ENCODE data around the gene HMCN2. TPM values are rescaled to one million over a fixed set of nuclear protein-coding genes. Genes with fewer than 3 reads are reported as not detected.

Gene HMCN2
- total and polyA plus RNA-seq, 2 donors (not counting 1 experiment from before 2014, with no cell fraction given) = 0.01 TPM; not detected in 1

DNA sequence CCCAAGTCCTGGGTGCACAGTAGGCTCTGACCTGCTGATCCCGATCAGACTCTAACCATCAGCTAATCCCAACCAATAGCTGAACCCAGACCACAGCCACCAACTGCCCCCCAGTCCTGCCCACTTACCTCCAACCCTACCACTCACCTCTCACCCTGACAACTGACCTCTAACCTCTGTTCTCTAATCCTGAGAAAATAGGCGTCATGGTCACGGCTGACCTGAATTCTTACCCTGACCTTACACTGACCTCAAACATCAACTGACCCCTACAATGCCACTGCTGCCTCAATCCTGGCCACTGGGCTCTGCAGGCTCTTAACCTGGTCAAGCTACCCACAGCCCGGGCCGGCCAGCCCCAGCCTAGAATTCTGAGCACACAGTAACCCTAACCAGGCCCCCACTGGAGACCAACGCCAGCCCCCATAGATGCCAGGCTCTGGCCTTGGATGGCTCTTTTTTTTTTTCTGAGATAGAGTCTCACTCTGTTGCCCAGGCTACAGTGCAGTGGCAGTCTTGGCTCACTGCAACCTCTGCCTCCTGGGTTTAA is 115.4 kb downstream of the HMCN2 start:
- Histone ChIP-seq H2AFZ (ENCODE audit: insufficient read depth, low read depth, low read length, poor library complexity, severe bottlenecking) (no peak overlapping the region), H3K27ac (ENCODE audit: low read length in 2 of 2) (no peak overlapping the region), H4K20me1 (ENCODE audit: control insufficient read depth, insufficient read depth, low read length, poor library complexity, severe bottlenecking) (no peaks in the 10 kb centered on the region), H3K27me3 (replicated peaks in 1 of 4; ENCODE audit: control extremely low read depth in 1 of 4, control insufficient read depth in 3 of 4, insufficient read depth in 4 of 4, low read length in 3 of 4) (no peaks in the 10 kb centered on the region), H3K79me2 (ENCODE audit: control insufficient read depth, insufficient read depth, low read length) (no peaks in the 10 kb centered on the region), H3K9me3 (ENCODE audit: control extremely low read depth in 1 of 3, control insufficient read depth in 2 of 3, insufficient read depth in 1 of 3, low read length in 2 of 3) (peaks cover 0 to 4% (median 0%) of the 10 kb centered on the region in 3 donors), H3K4me1 (ENCODE audit: control insufficient read depth in 2 of 2, insufficient read depth in 2 of 2, low read length in 2 of 2) (no peaks in the 10 kb centered on the region), H3K9ac (ENCODE audit: low read length) (no peak overlapping the region), H3K4me3 (ENCODE audit: control extremely low read depth in 1 of 5, extremely low read depth in 1 of 5, insufficient read depth in 1 of 5, low read depth in 2 of 5, low read length in 4 of 5) (no peak overlapping the region), H3K4me2 (replicated peaks; ENCODE audit: low read depth, low read length, poor library complexity, severe bottlenecking) (no peak overlapping the region), H3K36me3 (replicated peaks in 1 of 2; ENCODE audit: control extremely low read depth in 1 of 2, control insufficient read depth in 1 of 2, extremely low read depth in 1 of 2, insufficient read depth in 2 of 2, low read length in 1 of 2) (no peaks in the 10 kb centered on the region)
- 87% methylated on average over 4 of the region's 6 CpGs for WGBS (ENCODE audit: insufficient coverage)
- ATAC-seq (ENCODE audit: low read depth) = no peak
- intact Hi-C loops (cut with micrococcal nuclease) = no loop called here
- TF ChIP-seq EZH2 (IDR thresholded peaks at IDR 0.05; ENCODE audit: borderline replicate concordance, insufficient read depth, low read depth, low read length, poor library complexity, severe bottlenecking) = no peak
- TF ChIP-seq, protein P1, sequence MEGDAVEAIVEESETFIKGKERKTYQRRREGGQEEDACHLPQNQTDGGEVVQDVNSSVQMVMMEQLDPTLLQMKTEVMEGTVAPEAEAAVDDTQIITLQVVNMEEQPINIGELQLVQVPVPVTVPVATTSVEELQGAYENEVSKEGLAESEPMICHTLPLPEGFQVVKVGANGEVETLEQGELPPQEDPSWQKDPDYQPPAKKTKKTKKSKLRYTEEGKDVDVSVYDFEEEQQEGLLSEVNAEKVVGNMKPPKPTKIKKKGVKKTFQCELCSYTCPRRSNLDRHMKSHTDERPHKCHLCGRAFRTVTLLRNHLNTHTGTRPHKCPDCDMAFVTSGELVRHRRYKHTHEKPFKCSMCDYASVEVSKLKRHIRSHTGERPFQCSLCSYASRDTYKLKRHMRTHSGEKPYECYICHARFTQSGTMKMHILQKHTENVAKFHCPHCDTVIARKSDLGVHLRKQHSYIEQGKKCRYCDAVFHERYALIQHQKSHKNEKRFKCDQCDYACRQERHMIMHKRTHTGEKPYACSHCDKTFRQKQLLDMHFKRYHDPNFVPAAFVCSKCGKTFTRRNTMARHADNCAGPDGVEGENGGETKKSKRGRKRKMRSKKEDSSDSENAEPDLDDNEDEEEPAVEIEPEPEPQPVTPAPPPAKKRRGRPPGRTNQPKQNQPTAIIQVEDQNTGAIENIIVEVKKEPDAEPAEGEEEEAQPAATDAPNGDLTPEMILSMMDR (IDR thresholded peaks at IDR 0.05) = no peak
- H3K4me1 Mint-ChIP-seq = no peaks in the 10 kb centered on the region
- POLR2A ChIA-PET = no interaction called here
- no peak overlapping the region for H3K4me3 Mint-ChIP-seq
- no peaks in the 10 kb centered on the region for H3K9me3 Mint-ChIP-seq (ENCODE audit: insufficient read depth)
- peaks cover 4% of the 10 kb centered on the region for H3K27me3 Mint-ChIP-seq
- no peak overlapping the region for H3K27ac Mint-ChIP-seq
- no peak for DNase-seq
- CTCF ChIA-PET = interaction anchor here (0.7 kb wide), 1 partner anchor 51 kb away, joined by 3 read pairs; no protein-coding TSS in a partner anchor

DNA sequence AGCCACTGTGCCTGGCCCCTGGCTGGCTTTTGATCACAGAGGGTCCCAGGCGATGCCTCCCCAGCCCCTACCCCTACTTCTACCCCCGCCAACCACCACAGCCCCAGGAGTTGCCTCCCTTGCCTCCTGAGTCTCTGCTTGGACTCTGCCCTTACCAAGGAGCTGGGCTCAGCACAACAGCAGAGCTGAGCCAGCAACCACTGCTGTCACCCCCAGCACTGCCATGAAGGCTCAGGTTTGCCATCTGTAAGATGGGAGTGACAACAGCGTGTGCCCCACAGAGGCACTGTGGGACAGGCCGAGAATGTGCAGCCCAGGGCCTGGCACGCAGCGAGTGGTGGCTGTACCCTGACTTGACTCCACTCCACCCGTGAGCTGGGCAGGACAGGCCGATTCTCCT is 116.1 kb downstream of the HMCN2 start:
- ChIA-PET POLR2A (no interaction called here), CTCF (no interaction called here)
- Histone ChIP-seq H3K36me3 (replicated peaks in 1 of 2; ENCODE audit: control extremely low read depth in 1 of 2, control insufficient read depth in 1 of 2, extremely low read depth in 1 of 2, insufficient read depth in 2 of 2, low read length in 1 of 2) (no peaks in the 10 kb centered on the region), H2AFZ (ENCODE audit: insufficient read depth, low read depth, low read length, poor library complexity, severe bottlenecking) (no peak overlapping the region), H3K9me3 (ENCODE audit: control extremely low read depth in 1 of 3, control insufficient read depth in 2 of 3, insufficient read depth in 1 of 3, low read length in 2 of 3) (peaks cover 0 to 4% (median 0%) of the 10 kb centered on the region in 3 donors), H3K4me3 (ENCODE audit: control extremely low read depth in 1 of 5, extremely low read depth in 1 of 5, insufficient read depth in 1 of 5, low read depth in 2 of 5, low read length in 4 of 5) (no peak overlapping the region), H3K27ac (ENCODE audit: low read length in 2 of 2) (no peak overlapping the region), H4K20me1 (ENCODE audit: control insufficient read depth, insufficient read depth, low read length, poor library complexity, severe bottlenecking) (no peaks in the 10 kb centered on the region), H3K4me1 (ENCODE audit: control insufficient read depth in 2 of 2, insufficient read depth in 2 of 2, low read length in 2 of 2) (no peaks in the 10 kb centered on the region), H3K4me2 (replicated peaks; ENCODE audit: low read depth, low read length, poor library complexity, severe bottlenecking) (no peak overlapping the region), H3K79me2 (ENCODE audit: control insufficient read depth, insufficient read depth, low read length) (no peaks in the 10 kb centered on the region), H3K27me3 (replicated peaks in 1 of 4; ENCODE audit: control extremely low read depth in 1 of 4, control insufficient read depth in 3 of 4, insufficient read depth in 4 of 4, low read length in 3 of 4) (no peaks in the 10 kb centered on the region), H3K9ac (ENCODE audit: low read length) (no peak overlapping the region)
- no peaks in the 10 kb centered on the region for H3K4me1 Mint-ChIP-seq
- H3K9me3 Mint-ChIP-seq (ENCODE audit: insufficient read depth) = no peaks in the 10 kb centered on the region
- ATAC-seq (ENCODE audit: low read depth) (no peak), DNase-seq (no peak)
- 93% methylated on average over 8 of the region's 8 CpGs for WGBS (ENCODE audit: insufficient coverage)
- H3K4me3 Mint-ChIP-seq = no peak overlapping the region
- TF ChIP-seq, protein P1 (IDR thresholded peaks at IDR 0.05) = no peak
- TF ChIP-seq EZH2 (IDR thresholded peaks at IDR 0.05; ENCODE audit: borderline replicate concordance, insufficient read depth, low read depth, low read length, poor library complexity, severe bottlenecking) = no peak
- intact Hi-C loops (cut with micrococcal nuclease) = no loop called here
- H3K27me3 Mint-ChIP-seq = peaks cover 4% of the 10 kb centered on the region
- H3K27ac Mint-ChIP-seq = no peak overlapping the region
